ENCODE measurements around the gene COQ2.

The COQ2 gene

GRCh38 chr4:83214079-83214478, 70.5 kb downstream of the COQ2 start:
- no peak for DNase-seq
